ENCODE results near the gene UTS2B.

GRCh38 chr3:191356631-191357439, 26.5 kb upstream of the UTS2B start:
- TF ChIP-seq BHLHE40 (IDR thresholded peaks at IDR 0.05; ENCODE audit: borderline replicate concordance): no peak
- no peak for TF ChIP-seq ELF4 (IDR thresholded peaks at IDR 0.05)
- no peak for TF ChIP-seq SP1 (IDR thresholded peaks at IDR 0.05)
- no peak for TF ChIP-seq ARNT (IDR thresholded peaks at IDR 0.05)
- no peak for TF ChIP-seq NFRKB (IDR thresholded peaks at IDR 0.05)
- TF ChIP-seq FOXM1 (IDR thresholded peaks at IDR 0.05; ENCODE audit: borderline replicate concordance): no peak
- TF ChIP-seq HDGF (IDR thresholded peaks at IDR 0.05; ENCODE audit: borderline replicate concordance): no peak
- TF ChIP-seq TARDBP (IDR thresholded peaks at IDR 0.05): no peak
- TF ChIP-seq SUZ12 (IDR thresholded peaks at IDR 0.05): no peak
- TF ChIP-seq ZNF384 (IDR thresholded peaks at IDR 0.05): no peak
- TF ChIP-seq PKNOX1 (IDR thresholded peaks at IDR 0.05): no peak
